ENCODE data around the gene SFRP2.

Gene SFRP2

DNA sequence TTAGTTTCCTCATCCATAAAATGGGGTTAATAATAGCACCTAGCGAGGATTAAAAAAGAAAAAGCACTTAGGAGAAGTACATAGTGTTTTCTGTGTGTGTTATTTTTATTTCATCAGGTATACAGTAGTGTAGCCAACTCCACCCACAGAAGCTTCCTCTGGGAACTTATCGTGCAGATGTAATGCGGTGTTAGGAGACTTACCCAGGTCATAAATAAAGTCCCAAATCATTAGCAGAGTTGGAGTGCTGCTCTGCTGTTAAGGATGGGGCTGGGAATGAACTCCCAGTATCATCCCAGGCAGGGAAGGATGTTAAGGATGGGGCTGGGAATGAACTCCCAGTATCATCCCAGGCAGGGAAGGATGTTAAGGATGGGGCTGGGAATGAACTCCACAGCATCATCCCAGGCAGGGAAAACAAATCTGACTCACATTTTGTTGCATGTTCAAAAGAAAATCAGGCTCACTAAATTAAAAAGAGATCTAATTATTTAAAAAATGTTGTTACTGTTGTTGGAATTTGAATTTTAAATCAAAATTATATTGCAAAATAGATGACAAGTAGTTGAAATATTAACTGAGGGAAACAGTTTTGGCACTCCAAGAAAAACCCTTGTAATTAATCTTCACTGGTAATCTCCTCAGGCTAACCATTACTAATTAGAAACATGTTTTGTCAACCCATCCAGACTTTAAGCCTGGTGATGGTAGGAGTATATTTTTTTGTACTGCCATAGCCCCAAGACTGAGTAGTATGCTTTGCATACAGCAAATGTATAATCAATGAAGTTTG lies 10.2 kb upstream of the SFRP2 start:
- no peak for DNase-seq (ENCODE audit: low read depth in 3 of 3, low spot score in 1 of 3)

DNA sequence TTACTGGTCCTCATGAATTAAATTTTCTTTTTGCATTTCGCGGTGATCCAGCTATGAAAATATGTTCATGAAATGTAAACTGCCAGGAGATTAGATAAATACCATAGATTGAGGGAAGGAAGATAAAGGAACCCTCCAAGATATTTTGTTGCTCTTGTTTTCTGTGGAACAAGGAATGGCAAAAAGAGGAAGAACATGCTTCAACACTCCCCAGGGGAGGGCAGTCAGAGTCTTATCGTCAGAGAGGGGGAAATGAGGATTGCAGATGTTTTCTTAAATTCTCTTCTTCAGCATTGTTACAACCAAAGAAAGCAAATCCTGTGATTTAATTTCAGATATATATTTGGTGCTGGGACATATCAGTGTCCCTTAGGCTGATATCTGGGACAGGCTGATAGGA lies 9.5 kb upstream of the SFRP2 start:
- DNase-seq (ENCODE audit: low read depth in 3 of 3, low spot score in 1 of 3) = no peak

DNA sequence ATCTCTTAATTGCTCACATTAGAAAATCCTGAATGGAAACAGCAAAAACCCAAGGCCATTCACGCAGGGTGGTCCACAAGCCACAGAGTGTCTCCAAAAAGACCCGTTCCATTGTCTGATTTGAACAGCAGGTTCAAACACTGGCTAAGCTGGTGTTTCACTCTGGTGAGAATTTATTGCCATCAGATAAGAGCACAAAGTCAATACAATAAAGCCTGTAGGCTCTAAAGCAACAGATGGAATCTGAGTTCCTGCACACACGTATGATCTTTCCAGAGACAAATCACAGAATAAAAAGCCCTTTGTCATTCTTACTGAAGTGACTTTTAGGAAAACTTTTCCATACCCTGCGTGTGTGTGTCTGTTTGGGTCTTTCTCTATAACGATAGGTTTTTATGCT lies 5.1 kb upstream of the SFRP2 start:
- no peak for DNase-seq (ENCODE audit: low read depth in 3 of 3, low spot score in 1 of 3)

DNA sequence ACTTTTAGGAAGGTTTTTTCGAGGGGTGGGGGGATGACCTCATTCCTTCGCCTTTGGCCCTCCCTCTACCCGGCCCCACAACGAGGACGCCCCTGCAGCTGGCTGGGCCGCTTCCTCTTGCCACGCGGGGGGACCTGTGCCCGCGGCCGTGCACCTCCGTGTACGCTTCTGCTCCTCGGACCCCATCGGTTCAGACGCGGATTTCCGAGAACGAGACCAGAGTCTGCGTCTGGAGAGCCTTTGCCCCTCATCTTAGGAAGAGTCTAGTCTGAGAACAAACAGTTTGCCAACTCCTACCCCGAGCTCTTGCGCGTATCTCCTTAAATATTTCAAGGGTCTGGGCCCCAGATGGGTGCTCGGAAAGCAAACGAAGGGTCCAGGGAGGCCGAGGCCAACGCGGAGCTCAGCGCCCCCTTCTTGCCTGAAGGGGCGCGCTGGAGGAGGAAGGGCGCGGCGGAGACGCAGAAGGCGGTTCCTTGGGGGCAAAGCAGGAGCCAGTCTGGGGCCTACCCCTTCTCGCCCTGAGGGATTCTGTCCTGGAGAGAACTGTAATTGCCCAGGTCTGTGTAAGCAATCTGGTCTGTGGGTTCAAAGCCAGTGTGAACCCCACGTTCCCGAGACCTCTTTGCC lies 3.9 kb upstream of the SFRP2 start:
- no peak for DNase-seq (ENCODE audit: low read depth in 3 of 3, low spot score in 1 of 3)

DNA sequence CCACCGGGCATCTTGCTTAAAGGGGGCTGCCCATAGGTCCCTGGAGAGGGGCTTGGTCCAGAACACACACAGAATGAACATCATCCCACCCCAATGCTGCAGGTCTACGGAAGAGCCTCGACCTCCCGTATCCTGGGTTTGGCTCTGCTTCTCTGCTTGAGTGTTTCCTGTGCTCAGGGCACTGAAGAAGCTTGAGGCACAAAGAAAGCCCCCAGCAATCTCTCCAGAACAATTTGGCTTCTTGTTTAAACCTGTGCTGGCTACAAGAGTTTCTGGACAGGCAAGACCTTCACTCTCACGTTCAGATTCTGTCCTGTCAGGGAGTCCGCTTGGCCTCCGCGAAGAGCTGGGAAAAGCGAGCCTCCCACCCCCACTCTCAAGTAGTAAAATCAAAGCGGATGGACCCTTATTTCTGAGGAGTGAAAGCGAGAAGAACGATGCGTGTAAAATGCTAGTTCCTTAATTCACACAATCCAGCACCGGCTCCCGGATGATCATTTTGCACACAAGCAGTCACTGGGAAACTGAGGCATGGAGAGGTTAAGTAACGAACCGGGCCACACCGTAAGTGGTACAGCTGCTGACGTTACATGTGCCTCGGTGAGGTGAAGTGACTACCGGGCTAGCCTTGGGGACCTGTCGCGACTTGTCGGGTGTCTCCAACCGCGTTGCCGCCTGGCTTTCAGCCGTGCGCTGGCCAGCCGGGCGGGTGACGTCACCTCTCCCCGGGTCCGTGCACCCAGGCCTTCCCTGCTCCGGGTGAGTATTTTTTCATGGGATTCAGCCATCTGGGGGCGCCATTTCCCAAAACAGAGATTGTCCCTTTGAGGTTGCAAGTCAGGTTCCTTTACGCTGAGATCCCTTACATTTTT lies 3.1 kb upstream of the SFRP2 start:
- no peak for DNase-seq (ENCODE audit: low read depth in 3 of 3, low spot score in 1 of 3)

DNA sequence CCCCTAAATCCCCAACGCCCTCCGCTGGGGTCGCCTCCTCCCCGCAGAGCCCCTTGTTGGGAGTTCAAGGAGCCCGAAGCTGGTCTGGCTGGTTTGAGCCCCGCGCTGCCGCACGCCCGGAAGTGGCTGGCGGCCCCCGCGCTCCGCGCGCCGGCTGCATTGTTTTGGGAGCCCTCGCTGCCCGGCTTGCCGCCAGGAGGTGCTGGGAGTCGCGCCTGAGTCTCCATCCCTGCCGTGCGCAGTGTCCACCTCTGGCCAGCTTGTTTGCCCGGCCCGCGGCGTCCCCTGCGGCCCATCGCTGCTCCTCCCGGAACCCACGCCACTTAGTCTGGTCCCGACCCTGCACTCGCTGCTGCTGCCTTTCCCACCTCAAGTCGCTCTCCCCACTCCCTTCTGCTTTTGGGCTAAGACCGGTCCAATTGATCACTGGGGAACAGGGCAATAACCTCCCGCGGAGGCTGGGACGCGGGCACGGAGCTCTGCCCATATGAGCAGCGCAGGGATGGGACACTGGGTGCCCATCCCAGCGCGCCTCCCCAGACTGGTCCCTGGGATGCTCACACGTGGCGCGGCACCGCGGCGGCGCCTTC lies 2.2 kb upstream of the SFRP2 start:
- DNase-seq (ENCODE audit: low read depth in 3 of 3, low spot score in 1 of 3) = no peak

DNA sequence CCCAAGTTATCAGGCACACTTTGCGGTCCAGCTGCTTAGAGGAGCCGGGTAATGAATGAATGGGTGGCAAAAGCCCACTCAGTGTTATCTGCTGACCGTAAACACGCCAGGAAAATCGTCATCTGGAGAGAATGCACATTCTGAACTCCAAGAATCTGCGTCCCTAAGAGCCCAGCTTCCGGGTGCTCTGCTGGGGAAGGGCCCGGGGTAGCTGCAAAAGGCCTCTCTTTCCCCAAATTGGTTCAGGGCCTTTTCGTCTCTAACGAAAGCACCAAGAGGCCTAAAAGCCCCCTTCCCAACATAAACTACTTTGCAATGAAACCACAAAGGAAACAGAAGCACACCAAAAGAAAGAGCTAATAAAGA lies 1.6 kb upstream of the SFRP2 start:
- no peak for DNase-seq (ENCODE audit: low read depth in 3 of 3, low spot score in 1 of 3)

DNA sequence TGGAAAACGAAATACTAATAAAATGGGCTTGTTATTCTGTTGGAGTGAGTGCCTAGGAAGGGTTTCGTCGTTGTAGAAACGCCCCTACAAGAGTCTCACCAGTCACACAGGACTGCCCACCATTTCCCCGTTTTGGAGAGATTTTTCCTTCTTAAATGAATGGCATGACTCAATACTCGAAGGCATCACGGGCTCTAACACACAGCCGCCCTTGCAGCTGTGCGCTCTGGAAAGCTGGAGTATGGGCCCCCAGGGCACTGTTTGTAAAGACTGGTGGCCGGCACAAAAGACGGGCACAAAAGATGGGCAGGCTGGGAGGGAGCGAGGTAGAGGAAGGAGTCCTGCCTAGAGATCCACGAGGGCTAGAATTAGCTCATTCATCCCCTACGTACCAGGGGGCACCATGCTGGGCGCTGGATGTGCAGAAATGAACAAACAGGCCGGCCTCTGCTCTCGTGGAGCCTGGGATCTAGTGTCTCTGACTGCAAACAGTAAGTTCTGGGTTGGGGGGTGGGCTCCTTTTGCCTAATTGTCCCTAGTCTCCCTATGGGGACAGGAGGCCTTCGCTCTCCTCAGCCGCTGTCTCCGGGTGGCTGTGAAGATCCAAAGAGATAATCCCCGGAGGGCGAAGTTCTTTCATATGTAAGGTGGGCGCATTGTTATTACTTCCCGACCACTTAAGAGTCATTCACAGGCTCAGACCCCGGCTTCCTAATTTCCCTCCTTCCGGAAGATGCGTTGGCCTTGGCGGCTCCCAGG lies 1.0 kb upstream of the SFRP2 start:
- DNase-seq (ENCODE audit: low read depth in 3 of 3, low spot score in 1 of 3) = no peak

DNA sequence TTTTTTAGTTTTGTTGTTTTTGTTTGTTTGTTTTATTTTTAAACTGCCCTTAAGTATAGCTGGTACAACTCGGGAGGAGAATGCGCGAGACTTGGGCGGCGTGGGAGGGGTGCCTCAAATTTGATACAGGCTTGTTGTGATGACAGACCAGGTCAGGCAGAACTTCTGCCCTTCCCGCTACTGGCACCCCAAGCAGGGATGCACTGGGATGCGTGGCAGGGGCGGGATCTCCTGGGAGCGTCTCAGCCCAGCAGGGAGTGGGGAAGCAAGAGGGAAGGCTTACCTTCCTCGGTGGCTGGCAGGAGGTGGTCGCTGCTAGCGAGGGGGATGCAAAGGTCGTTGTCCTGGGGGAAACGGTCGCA lies 851 bp downstream of the SFRP2 start:
- DNase-seq (ENCODE audit: low read depth in 3 of 3, low spot score in 1 of 3) = no peak

DNA sequence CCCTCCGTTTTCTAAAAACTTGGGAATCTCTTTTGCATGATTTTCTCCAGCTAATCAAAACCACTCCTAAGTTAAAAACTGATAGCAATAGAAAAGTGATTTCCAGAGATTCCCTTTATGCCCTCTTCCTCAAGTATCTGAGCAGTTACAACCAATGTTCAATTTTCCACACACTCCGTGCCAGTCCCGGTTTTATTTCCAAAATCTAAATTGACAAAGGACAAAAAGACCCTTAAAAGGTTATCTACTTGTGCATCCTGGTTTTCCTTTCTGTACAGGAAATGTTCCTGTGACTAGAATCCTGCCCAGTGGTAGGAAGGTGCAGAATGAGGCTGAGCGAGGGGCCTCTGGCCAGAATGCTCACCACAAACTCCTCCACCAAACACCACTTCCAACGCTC lies 1.3 kb downstream of the SFRP2 start:
- no peak for DNase-seq (ENCODE audit: low read depth in 3 of 3, low spot score in 1 of 3)

DNA sequence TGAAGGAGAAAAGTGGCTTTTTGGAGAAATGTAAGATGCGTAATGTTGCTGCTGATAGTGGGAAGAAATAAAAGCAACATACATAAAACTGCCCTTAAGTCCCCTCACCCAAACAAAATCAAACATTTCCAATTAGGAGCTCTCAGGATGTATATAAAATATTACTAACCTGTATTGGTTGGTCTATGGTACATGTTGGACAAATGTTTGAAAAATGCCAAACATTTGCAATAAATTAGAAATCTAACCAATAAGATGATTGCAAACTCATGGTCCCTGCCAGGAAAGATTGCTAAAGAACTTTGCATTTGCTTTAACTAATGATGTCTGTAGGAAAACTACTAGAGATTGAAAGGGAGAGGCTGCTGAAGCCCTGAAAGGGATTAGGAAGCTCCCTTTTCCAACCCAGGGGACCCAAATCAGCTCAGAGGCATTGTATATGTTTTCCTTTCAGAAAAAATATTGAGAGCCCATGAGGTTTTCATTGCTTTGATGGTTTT lies 1.8 kb downstream of the SFRP2 start:
- DNase-seq (ENCODE audit: low read depth in 3 of 3, low spot score in 1 of 3) = no peak

DNA sequence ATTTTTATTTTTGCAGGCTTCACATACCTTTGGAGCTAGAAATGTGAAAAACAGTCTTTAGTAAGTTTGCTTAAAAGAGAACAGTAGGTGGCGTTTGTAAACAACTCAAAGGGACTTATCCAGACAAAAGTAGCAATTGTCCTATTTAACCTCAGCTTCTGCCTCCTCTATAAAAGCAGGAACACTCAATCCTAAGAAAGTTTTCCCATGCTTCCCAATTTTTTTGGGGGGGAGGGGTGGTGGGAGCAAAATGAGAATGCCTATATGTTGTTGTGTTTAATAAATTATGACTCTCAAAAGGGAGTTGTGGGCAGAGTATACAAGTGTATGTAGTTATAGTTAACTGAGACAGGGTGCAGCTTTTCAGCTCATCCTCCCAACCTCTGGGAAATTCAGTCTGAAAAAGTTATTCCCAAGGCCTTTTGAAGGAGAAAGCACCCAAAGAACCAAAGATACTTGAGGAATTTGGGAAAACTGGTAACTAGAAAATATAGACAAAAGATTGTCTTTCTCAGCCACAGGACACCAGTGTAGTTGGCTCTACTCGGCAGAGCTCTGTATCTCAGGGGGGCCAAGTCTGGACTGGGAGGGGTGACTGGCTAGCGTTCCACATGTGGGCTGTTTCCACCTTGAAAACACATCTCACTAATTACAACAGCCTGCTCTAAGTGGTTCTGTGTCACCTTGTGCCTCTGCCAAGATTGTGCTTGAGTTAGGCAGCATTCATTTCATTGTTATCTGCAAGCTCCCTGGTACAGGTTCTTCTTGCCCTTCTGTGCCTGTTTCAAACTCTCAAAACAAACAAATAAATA lies 2.8 kb downstream of the SFRP2 start:
- DNase-seq (ENCODE audit: low read depth in 3 of 3, low spot score in 1 of 3) = no peak

DNA sequence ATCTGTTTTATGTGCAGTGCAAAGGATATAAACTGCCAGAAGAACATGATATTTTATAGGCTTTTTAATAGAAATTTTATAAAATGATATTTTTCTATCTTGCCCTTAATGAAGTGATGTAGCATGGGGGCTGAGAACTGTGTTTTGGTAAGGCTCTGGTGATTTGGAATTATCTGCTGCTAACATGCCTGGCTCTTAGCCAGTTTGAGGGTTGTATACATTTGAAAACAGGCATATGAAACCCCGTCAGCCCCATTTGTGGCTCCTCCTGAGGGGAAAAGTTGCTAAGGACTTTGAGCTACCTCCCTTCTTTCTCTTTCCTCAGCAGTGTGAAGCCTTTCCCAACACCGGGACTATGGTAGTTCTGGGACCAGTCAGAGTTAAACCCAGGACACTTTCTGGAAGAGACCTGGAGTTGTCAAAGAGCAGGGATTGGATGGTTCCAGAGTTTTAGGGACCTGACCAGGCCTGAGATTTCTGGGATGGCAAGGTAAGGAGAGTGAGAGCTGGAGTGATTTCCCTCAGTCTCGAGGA lies 4.7 kb downstream of the SFRP2 start:
- DNase-seq (ENCODE audit: low read depth in 3 of 3, low spot score in 1 of 3) = no peak

DNA sequence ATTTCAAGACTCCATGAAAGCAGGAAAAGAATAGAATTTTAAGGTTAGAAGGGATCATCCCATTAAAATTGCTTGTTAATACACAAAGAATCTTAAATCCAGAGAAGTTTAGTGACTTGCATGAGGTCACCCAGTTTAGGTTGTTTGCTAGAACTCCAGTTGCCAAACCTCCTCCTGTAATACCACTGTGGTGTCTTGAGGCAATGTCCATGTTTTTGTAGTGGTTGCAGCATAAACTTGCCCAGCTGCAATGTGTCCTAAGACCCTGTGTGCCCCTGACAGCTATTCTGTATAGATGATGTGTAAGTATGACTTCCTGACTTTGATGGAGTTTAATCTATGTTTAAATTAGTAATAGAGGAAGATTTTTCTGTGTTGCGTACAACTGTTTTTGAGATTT lies 6.3 kb downstream of the SFRP2 start:
- no peak for DNase-seq (ENCODE audit: low read depth in 3 of 3, low spot score in 1 of 3)

DNA sequence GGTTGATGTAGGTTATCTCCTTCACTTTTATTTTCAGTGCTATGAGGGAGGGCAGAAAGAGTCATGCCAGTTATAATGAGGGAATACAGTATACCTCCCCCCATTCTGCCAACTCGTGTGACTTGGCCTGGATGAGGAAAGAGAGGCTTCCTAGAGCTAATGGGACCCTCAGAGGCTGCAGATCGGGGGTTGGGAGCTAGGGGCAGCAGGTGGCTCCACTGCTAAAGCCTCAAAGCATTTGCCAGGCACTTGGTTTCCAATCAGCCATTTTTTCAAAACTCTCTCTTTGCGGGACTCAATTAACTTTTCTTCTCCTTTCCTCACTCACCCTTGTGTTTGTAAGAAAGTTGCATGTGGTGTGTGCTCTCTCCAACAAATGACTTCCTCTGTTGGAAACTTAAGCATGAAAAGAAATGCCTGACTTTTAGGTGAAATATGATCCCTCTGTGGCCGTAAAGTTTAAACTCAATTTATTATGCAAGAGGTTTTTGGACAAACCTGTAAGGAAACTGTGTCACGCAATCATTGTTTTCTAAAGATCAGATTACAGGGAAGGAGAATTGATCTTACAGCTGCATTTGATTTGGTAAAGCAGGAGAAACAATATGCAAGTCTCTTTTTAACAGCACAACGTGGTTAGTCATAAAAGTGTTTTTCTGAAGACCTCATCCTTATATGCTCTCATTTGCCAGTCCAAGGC lies 7.0 kb downstream of the SFRP2 start:
- no peak for DNase-seq (ENCODE audit: low read depth in 3 of 3, low spot score in 1 of 3)

DNA sequence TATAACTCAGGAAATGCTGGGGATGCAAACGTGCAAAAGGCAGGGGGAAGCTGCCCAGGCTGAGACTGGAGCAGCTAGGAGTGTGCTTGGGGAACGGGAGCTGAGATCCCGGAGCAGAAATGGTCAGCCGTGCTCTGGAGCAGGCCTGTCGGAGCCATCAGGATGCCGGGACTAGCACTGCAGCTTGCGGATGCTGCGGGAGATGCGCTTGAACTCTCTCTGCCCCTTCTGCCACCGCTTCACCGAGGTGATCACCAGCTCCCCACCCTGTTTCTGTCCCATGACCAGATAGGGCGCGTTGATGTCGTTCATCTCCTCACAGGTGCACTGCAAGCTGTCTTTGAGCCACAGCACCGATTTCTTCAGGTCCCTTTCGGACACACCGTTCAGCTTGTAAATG lies 7.6 kb downstream of the SFRP2 start:
- DNase-seq (ENCODE audit: low read depth in 3 of 3, low spot score in 1 of 3) = no peak

DNA sequence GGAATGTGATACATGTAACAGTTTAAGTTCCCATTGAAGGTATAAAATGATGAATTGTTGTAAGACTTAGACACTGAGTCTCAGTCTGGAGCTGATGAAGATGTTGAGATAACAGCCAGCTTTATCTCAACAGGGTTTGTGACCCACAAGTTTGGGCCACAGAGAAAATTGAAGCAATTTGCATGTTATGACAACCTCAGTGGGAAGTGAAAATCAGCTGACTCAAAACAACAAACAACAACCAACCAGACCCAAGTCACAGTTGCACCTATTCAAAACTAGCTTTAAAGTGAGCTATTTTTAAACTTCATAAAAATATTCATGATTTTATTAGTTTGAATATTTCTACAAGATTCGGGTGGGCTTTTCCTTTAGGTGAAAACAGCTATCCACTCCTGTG lies 8.0 kb downstream of the SFRP2 start:
- DNase-seq (ENCODE audit: low read depth in 3 of 3, low spot score in 1 of 3) = no peak

DNA sequence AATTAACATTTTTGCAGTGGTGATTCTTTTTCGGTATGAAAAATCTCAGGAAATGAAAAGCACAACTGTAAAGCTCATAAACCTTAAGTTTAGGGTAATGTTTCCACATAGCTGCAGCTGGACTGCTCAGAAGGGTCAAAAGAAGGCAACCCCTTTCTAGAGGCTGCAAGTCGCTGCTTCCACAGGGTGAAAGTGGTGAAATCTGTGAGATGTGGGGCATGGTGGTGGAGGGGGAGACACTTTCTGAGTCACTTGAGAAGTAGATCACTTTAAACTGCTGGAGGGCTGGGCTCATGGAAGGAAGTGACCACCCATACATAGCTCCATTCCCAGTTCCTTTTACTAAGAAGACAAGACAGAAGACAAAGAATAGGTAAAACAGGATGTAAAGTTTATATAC lies 8.7 kb downstream of the SFRP2 start:
- DNase-seq (ENCODE audit: low read depth in 3 of 3, low spot score in 1 of 3) = no peak

DNA sequence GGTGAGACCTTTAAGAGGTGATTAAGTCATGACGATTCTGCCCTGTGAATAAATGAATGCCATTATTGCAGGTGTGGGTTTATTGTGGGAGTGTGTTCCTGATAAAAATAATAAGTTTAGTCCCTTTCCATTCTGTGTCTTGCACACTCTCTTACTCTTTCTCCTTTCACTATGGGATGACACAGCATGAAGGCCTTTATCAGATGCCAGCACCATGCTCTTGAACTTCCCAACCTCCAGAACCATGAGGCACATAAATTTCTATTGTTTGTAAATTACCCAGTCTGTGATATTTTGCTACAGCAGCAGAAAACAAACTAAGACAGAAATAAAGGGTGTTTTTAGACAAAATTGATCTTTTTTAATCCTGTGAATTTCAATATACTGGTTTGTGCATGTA lies 10.5 kb downstream of the SFRP2 start:
- DNase-seq (ENCODE audit: low read depth in 3 of 3, low spot score in 1 of 3) = no peak
